Mammary epithelial cell (primary cell): Measurements from ENCODE around the gene LRRN3.

Experiments used
- CTCF ChIP-seq, 2 donors: IDR thresholded peaks in 1 of 2; conservative IDR thresholded peaks in 1 of 2; 2 replicates each; pipeline ENCODE4 v1.5.1; 2011 to 2012; ENCODE audit warnings: inconsistent platforms in 2 of 2, low read length in 2 of 2, mild to moderate bottlenecking in 2 of 2, control low read depth in 1 of 2, low read depth in 1 of 2; ENCODE audit not compliant: insufficient read depth in 1 of 2; ENCODE audit errors: extremely low read depth in 1 of 2
- EZH2 ChIP-seq: IDR thresholded peaks from 2 replicates; pipeline ENCODE4 v1.6.1; 2012; ENCODE audit warnings: low read length, inconsistent platforms, borderline replicate concordance

- TF ChIP-seq CTCF (conservative IDR thresholded peaks at IDR 0.05 in 1 of 2, IDR thresholded peaks at IDR 0.05 in 1 of 2; ENCODE audit: extremely low read depth in 1 of 2, insufficient read depth in 1 of 2, low read depth in 1 of 2, low read length in 2 of 2): no peak
- TF ChIP-seq EZH2: no peak
Measured at GRCh38 chr7:111113263-111114017, 22.5 kb downstream of the LRRN3 start.
